Measurements from ENCODE around the gene GPR35.

- TF ChIP-seq DPF2 (IDR thresholded peaks at IDR 0.05) (no peak), NFXL1 (IDR thresholded peaks at IDR 0.05; ENCODE audit: borderline replicate concordance) (no peak), ZNF217 (IDR thresholded peaks at IDR 0.05) (no peak), BHLHE40 (IDR thresholded peaks at IDR 0.05; ENCODE audit: borderline replicate concordance in 1 of 2, low read depth in 2 of 2, low read length in 1 of 2) (no peak), CTCF (IDR thresholded peaks at IDR 0.05 in 2 of 3, conservative IDR thresholded peaks at IDR 0.05 in 1 of 3; ENCODE audit: control insufficient read depth in 2 of 3, extremely low read depth in 1 of 3, insufficient read depth in 1 of 3, low read depth in 3 of 3, low read length in 3 of 3) (no peak), CREM (IDR thresholded peaks at IDR 0.05; ENCODE audit: low read depth) (no peak), RCOR1 (conservative IDR thresholded peaks at IDR 0.05; ENCODE audit: low read depth, low read length) (no peak)
- TF ChIP-seq, protein P1, sequence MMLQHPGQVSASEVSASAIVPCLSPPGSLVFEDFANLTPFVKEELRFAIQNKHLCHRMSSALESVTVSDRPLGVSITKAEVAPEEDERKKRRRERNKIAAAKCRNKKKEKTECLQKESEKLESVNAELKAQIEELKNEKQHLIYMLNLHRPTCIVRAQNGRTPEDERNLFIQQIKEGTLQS (IDR thresholded peaks at IDR 0.05; ENCODE audit: borderline replicate concordance, extremely low read depth, low read depth, low read length), result no peak
- TF ChIP-seq, protein P2, sequence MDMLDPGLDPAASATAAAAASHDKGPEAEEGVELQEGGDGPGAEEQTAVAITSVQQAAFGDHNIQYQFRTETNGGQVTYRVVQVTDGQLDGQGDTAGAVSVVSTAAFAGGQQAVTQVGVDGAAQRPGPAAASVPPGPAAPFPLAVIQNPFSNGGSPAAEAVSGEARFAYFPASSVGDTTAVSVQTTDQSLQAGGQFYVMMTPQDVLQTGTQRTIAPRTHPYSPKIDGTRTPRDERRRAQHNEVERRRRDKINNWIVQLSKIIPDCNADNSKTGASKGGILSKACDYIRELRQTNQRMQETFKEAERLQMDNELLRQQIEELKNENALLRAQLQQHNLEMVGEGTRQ (IDR thresholded peaks at IDR 0.05; ENCODE audit: borderline replicate concordance, low read depth, low read length), result no peak
Measured at GRCh38 chr2:240638512-240639160, 13.4 kb downstream of the GPR35 start.

All from GM12878 (cell line).